ENCODE data around the gene MPHOSPH9. TPM values are rescaled to one million over a fixed set of nuclear protein-coding genes. Genes with fewer than 3 reads are reported as not detected.

MPHOSPH9 gene
- total RNA-seq, 1 experiment from 2014 or later, result 52.7 TPM

DNA sequence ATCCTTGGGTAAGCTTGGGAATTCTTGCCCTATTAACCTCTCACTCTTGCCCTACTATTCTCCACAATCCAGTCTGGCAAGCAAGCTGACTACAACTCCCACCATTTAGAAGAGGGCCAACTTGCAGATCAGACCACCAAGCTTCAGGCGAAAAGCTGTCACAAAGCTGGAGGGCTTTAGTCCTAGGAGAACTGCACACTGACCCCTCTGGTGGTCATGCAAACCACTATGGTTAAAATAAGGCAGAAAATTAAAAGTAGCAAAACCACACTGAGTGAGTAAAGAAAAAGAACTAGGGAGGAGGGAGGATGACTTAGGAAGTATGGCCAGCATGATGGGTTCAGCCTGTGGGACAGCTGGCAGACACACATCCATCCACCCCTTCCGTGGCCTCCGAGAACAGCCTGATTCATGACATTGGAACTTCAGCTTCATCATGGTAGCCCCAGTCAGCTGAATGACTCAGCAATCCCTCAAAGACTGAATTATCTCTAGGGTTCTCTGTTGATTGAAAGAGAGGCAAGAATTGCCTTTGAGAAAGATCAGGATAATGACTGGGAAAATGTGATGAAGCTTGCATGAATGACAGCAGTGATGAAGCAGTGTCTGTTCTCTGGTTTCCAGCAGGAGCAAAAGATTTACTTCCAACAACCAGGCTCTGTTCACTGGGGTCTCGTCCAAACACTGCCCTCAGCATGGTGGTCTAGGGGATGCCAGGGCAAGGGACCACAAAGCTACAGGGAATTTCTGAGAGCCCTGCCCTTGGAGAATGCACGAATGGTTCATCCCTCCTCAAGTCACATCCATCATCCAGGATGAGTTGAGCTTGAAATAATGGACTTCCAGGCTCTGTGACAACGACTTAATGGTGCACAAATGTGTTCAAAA is 106.4 kb downstream of the MPHOSPH9 start:
- DNase-seq (ENCODE audit: low read depth), result peak; percentile 99

DNA sequence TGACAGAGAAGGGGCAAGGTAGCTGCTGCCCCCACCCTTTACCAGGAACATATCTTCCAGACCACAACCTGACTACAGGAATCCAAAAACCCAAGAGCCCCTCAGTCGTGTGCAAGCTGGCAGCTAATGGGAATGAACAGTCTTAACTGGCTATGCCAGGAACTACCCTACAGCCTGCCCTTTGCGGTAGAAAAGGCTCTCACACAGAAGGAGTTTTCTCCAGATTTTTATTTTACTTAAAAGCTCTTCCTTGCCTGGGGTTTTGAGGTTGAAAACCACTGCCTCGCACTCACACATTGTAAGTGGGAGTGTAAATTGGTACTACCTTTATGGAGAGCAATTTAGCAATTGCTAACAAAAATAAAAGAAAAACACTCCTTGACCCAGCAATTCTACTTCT is 110.3 kb downstream of the MPHOSPH9 start:
- no peak for DNase-seq (ENCODE audit: low read depth)

GRCh38 chr12:123121670-123122069 is 111.3 kb downstream of the MPHOSPH9 start:
- DNase-seq (ENCODE audit: low read depth), result no peak

DNA sequence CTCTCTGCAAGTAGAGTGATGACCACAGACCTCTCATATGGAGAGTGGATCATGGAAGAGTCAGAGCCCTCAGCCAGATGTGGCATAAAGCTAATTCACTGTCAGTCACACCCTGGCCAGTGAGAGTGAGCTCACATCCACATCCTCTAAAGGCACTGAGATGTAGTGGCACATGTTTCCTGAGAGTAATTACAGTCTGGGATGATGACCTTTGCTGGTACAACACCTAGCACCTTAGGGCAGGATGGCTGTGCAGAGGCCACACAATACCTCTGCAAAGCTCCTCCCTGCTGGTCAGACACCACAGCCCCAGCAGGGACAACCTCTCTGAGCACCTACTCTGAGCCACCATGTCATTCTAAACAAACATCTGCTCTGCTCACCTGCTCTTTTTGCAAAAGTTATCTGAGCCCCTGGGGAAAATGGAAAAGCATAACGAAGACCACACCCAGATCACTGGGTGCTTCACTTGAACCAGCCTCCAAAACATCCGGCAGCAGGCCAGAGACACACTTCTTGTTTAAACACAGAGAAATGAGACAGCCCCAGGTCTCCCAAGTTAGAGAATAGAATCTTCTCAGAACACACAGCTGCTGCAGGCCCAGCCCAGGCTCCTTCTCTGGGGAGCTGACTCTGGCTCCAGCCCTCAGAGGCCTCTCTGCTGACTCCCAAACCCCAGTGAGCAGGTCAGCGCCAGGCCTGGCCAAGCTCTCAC is 112.3 kb downstream of the MPHOSPH9 start:
- no peak for DNase-seq (ENCODE audit: low read depth)

- no peak for DNase-seq (ENCODE audit: low read depth)
Observed at GRCh38 chr12:123119808-123120207, 113.1 kb downstream of the MPHOSPH9 start.

DNA sequence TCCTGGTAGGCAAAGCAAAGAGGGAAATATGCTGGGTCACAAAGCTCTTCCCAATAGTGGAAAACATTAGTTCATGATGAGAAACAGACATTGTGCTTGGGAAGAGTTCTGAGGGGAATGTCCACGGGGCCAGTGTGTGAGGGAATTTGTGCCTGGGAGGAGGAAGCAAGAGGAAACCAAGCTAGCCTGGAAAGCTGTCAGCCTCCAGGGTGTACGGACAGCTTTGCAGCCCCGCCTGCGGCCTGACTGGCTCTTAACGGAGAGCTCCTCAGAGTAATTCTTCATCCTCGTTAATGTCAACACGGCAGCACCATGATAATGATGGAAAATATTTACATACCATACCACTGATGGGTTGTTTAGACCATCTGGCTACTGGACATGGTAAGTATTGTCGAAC is 114.4 kb downstream of the MPHOSPH9 start:
- DNase-seq (ENCODE audit: low read depth), result no peak

DNA sequence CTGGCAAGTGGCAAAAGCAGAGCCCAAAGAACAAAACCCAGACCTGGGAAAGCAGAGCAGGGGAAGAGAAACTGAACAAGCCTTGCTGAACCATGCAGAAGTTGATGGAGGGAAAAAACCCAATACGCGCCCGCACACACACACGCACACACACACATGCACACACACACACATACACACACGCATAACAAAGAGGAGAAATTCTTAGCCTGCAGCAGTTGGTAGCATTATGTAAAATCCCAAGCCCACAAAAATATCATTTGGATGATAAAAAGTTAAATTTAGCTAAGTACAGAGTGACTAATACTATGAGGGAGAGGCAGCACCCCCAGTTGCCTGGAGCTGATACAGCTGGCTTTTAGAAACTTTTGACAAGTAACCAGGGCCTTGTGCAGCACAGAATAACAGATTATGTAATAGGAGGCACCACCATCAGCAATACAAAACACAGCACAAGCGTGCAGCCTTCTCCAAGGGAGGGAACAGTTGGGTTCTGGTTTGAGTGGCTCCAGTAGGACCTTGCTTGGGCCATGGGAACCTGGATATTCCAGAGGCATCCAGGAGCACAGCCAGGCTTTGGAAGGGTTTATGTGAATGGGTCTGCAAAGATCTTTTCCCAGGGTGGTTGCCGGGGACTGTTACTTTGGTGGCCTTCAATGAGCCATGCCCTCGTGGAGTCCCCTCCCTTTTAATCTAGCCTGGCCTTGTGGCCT is 117.4 kb downstream of the MPHOSPH9 start:
- peak; percentile 89 for DNase-seq (ENCODE audit: low read depth)

DNA sequence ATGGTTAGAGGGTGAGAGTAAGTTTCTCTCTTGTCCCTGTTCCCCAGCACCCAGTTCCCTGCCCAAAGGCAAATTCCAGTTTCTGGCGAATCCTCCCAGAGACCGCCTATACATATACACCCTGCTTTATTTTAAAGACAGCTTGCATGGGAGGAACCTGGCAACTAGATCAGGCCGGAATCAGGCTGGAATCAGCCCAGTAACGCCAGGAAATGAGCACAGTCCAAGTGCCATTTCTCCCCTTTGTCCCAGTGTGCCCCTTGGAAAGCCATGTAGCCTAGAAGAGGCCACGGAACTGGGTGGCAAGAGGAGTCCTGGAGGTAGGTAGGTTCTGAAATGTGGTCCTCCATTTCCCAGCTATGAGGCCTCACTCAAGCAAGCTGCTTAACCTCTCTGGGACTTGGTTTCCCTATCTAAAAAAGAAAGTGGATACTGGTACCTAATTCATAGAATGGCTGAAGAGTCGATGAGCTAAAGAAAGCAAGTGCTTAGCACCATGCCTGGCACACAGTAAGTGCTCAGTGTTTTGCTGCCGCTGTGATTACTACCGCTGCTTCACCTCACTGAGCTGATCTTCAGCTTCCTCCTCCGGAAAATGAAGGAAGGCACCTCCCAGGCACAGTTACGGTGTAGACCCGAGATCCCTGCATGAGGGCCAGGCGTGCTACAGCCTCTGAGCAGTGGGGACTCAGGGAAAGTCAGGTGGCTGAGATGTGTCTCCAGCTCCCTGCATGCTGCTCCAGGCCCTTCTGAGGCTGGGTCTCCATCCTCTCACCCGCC is 118.4 kb downstream of the MPHOSPH9 start:
- no peak for DNase-seq (ENCODE audit: low read depth)

DNA sequence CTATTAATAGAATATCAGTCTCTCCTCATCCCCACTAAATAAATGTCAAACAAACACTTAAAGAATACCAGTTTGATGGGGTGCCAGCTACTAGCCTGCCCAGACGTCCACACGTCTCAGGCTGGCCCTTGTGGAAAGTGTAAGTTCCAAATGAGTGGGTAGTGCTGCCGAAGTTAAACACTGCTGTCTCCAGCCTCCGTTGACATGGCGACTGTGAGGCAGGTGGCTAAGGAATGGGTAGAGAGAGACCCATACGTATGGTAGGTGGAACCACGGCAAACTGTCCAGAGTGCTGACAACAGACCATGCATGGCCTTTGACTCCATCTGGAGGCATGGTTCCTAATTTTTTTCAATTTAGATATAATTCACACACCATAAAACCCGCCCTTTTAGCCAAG is 119.9 kb downstream of the MPHOSPH9 start:
- no peak for DNase-seq (ENCODE audit: low read depth)

GRCh38 chr12:123111498-123112165 is 121.3 kb downstream of the MPHOSPH9 start:
- DNase-seq (ENCODE audit: low read depth), result peak; percentile 84

GRCh38 chr12:123109319-123109772 is 123.6 kb downstream of the MPHOSPH9 start:
- no peak for DNase-seq (ENCODE audit: low read depth)

GRCh38 chr12:123108682-123109066 is 124.3 kb downstream of the MPHOSPH9 start:
- no peak for DNase-seq (ENCODE audit: low read depth)

DNA sequence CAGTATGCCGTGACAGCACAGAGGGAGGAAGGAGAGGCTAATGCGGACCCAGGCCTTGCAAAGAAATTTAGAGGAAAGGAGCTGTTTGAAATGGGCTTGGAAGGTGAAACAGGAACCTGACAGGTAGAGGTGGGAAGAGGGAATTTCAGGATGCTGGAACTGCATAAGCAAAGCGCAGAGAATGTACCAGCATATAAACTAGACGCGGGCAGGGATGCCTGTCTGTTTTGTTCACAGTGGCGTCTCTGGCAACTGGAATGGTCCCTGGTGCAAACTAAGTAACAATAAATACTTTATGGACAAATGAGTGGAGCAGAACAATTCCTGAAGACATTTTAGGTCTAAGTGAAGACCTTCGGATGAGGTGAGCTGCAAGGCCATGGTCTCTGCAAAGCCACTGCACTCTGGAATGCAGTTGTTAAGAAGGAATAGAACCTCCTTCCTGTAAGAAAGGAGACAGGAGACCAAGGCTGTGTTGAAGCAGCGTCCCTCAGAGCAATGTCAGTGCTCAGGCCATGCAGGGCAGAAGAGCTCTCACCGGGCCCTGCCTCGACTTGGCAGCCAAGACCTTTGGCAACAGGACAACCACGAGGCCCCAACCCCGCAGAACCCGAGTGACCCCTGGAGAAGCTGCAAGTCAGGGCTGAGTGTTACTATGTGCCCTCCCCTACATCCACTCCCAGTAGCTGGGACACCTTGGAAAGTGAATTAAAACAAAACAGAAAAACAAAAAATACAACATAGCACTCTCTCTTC is 124.8 kb downstream of the MPHOSPH9 start:
- no peak for DNase-seq (ENCODE audit: low read depth)

GRCh38 chr12:123106640-123107359 is 126.1 kb downstream of the MPHOSPH9 start:
- peak; percentile 45 for DNase-seq (ENCODE audit: low read depth)

- DNase-seq (ENCODE audit: low read depth), result no peak
Observed at GRCh38 chr12:123105211-123105826, 127.6 kb downstream of the MPHOSPH9 start.

GRCh38 chr12:123104809-123105208 is 128.1 kb downstream of the MPHOSPH9 start:
- DNase-seq (ENCODE audit: low read depth), result no peak
